ENCODE measurements around the gene CDA. TPM values are rescaled to one million over a fixed set of nuclear protein-coding genes. Genes with fewer than 3 reads are reported as not detected.

The CDA gene
- total and polyA plus RNA-seq, 2 experiments from 2014 or later: 2.5 to 13.6 TPM

DNA sequence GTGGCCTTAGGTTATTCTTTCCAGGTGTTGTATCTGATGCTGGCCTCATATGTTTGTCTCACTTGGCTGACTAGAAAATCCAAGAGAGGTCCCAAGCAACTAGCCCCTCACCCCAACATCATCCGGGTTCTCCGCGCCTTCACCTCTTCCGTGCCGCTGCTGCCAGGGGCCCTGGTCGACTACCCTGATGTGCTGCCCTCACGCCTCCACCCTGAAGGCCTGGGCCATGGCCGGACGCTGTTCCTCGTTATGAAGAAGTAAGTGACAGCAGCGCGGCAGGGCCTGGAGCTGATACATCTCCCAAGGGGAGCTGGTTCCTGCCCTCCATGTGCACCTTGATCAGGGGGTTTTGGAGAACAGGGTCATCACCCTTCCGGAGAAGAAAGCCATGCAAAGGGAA is 55.5 kb downstream of the CDA start (continued):
- TF ChIP-seq, protein P1, sequence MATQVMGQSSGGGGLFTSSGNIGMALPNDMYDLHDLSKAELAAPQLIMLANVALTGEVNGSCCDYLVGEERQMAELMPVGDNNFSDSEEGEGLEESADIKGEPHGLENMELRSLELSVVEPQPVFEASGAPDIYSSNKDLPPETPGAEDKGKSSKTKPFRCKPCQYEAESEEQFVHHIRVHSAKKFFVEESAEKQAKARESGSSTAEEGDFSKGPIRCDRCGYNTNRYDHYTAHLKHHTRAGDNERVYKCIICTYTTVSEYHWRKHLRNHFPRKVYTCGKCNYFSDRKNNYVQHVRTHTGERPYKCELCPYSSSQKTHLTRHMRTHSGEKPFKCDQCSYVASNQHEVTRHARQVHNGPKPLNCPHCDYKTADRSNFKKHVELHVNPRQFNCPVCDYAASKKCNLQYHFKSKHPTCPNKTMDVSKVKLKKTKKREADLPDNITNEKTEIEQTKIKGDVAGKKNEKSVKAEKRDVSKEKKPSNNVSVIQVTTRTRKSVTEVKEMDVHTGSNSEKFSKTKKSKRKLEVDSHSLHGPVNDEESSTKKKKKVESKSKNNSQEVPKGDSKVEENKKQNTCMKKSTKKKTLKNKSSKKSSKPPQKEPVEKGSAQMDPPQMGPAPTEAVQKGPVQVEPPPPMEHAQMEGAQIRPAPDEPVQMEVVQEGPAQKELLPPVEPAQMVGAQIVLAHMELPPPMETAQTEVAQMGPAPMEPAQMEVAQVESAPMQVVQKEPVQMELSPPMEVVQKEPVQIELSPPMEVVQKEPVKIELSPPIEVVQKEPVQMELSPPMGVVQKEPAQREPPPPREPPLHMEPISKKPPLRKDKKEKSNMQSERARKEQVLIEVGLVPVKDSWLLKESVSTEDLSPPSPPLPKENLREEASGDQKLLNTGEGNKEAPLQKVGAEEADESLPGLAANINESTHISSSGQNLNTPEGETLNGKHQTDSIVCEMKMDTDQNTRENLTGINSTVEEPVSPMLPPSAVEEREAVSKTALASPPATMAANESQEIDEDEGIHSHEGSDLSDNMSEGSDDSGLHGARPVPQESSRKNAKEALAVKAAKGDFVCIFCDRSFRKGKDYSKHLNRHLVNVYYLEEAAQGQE (IDR thresholded peaks at IDR 0.05; ENCODE audit: unreplicated experiment): no peak
- TF ChIP-seq NANOG (IDR thresholded peaks at IDR 0.05; ENCODE audit: borderline replicate concordance): no peak

DNA sequence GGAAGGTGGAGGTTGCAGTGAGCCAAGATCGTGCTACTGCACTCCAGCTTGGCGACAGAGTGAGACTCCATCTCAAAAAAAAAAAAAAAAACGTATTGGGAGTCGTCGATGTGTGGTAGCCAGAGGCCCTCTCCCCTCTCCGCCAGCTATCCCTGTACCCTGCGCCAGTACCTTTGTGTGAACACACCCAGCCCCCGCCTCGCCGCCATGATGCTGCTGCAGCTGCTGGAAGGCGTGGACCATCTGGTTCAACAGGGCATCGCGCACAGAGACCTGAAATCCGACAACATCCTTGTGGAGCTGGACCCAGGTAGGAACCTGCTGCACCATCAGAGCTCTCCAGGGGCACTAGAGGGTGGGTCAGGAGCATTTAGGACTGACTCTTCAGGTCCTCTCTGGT is 56.5 kb downstream of the CDA start:
- DNase-seq (ENCODE audit: low spot score): no peak
- Histone ChIP-seq H3K27ac (ENCODE audit: low read depth) (no peak overlapping the region), H3F3A (replicated peaks; ENCODE audit: low read depth) (no peaks in the 10 kb centered on the region), H3K79me2 (replicated peaks; ENCODE audit: insufficient read depth) (no peaks in the 10 kb centered on the region), H3K9me2 (ENCODE audit: insufficient read depth) (no peaks in the 10 kb centered on the region), H4K20me1 (replicated peaks; ENCODE audit: insufficient read depth) (no peaks in the 10 kb centered on the region), H3K4me1 (ENCODE audit: insufficient read depth) (no peaks in the 10 kb centered on the region), H3K4me2 (no peak overlapping the region), H3K4me3 (no peak overlapping the region), H3K27me3 (ENCODE audit: insufficient read depth) (no peaks in the 10 kb centered on the region), H2AFZ (no peak overlapping the region), H3K36me3 (ENCODE audit: insufficient read depth) (peaks cover 5% of the 10 kb centered on the region; the same call in 1 of the 2 replicates)
- Mint-ChIP-seq H3K27ac (no peak overlapping the region), H3K4me1 (peaks cover 10% of the 10 kb centered on the region; the same call in 2 of the 3 replicates), H3K36me3 (ENCODE audit: low read depth) (peaks cover 15% of the 10 kb centered on the region), H3K27me3 (ENCODE audit: insufficient read depth, low read depth, poor library complexity) (peaks cover 1% of the 10 kb centered on the region), H3K4me3 (no peak overlapping the region), H3K9me3 (no peaks in the 10 kb centered on the region)
- ATAC-seq: peak; percentile 19; the same call in 2 of the 3 replicates
- TF ChIP-seq JUNB (IDR thresholded peaks at IDR 0.05; ENCODE audit: unreplicated experiment): no peak
- TF ChIP-seq, protein P2, sequence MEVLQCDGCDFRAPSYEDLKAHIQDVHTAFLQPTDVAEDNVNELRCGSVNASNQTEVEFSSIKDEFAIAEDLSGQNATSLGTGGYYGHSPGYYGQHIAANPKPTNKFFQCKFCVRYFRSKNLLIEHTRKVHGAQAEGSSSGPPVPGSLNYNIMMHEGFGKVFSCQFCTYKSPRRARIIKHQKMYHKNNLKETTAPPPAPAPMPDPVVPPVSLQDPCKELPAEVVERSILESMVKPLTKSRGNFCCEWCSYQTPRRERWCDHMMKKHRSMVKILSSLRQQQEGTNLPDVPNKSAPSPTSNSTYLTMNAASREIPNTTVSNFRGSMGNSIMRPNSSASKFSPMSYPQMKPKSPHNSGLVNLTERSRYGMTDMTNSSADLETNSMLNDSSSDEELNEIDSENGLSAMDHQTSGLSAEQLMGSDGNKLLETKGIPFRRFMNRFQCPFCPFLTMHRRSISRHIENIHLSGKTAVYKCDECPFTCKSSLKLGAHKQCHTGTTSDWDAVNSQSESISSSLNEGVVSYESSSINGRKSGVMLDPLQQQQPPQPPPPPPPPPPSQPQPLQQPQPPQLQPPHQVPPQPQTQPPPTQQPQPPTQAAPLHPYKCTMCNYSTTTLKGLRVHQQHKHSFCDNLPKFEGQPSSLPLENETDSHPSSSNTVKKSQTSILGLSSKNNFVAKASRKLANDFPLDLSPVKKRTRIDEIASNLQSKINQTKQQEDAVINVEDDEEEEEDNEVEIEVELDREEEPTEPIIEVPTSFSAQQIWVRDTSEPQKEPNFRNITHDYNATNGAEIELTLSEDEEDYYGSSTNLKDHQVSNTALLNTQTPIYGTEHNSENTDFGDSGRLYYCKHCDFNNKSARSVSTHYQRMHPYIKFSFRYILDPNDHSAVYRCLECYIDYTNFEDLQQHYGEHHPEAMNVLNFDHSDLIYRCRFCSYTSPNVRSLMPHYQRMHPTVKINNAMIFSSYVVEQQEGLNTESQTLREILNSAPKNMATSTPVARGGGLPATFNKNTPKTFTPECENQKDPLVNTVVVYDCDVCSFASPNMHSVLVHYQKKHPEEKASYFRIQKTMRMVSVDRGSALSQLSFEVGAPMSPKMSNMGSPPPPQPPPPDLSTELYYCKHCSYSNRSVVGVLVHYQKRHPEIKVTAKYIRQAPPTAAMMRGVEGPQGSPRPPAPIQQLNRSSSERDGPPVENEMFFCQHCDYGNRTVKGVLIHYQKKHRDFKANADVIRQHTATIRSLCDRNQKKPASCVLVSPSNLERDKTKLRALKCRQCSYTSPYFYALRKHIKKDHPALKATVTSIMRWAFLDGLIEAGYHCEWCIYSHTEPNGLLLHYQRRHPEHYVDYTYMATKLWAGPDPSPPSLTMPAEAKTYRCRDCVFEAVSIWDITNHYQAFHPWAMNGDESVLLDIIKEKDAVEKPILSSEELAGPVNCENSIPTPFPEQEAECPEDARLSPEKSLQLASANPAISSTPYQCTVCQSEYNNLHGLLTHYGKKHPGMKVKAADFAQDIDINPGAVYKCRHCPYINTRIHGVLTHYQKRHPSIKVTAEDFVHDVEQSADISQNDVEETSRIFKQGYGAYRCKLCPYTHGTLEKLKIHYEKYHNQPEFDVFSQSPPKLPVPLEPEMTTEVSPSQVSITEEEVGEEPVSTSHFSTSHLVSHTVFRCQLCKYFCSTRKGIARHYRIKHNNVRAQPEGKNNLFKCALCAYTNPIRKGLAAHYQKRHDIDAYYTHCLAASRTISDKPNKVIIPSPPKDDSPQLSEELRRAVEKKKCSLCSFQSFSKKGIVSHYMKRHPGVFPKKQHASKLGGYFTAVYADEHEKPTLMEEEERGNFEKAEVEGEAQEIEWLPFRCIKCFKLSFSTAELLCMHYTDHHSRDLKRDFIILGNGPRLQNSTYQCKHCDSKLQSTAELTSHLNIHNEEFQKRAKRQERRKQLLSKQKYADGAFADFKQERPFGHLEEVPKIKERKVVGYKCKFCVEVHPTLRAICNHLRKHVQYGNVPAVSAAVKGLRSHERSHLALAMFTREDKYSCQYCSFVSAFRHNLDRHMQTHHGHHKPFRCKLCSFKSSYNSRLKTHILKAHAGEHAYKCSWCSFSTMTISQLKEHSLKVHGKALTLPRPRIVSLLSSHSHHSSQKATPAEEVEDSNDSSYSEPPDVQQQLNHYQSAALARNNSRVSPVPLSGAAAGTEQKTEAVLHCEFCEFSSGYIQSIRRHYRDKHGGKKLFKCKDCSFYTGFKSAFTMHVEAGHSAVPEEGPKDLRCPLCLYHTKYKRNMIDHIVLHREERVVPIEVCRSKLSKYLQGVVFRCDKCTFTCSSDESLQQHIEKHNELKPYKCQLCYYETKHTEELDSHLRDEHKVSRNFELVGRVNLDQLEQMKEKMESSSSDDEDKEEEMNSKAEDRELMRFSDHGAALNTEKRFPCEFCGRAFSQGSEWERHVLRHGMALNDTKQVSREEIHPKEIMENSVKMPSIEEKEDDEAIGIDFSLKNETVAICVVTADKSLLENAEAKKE (CRISPR knock-in tag; IDR thresholded peaks at IDR 0.05): no peak
- TF ChIP-seq, protein P3, sequence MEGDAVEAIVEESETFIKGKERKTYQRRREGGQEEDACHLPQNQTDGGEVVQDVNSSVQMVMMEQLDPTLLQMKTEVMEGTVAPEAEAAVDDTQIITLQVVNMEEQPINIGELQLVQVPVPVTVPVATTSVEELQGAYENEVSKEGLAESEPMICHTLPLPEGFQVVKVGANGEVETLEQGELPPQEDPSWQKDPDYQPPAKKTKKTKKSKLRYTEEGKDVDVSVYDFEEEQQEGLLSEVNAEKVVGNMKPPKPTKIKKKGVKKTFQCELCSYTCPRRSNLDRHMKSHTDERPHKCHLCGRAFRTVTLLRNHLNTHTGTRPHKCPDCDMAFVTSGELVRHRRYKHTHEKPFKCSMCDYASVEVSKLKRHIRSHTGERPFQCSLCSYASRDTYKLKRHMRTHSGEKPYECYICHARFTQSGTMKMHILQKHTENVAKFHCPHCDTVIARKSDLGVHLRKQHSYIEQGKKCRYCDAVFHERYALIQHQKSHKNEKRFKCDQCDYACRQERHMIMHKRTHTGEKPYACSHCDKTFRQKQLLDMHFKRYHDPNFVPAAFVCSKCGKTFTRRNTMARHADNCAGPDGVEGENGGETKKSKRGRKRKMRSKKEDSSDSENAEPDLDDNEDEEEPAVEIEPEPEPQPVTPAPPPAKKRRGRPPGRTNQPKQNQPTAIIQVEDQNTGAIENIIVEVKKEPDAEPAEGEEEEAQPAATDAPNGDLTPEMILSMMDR (conservative IDR thresholded peaks at IDR 0.05; ENCODE audit: low read depth in 2 of 2): no peak
- no peak for TF ChIP-seq EZH2phosphoT487 (IDR thresholded peaks at IDR 0.05; ENCODE audit: unreplicated experiment)
- TF ChIP-seq, protein P1 (IDR thresholded peaks at IDR 0.05; ENCODE audit: unreplicated experiment): no peak
- TF ChIP-seq POLR2AphosphoS5 (IDR thresholded peaks at IDR 0.05; ENCODE audit: low read depth): no peak

Measured in GM23338 (cell line).